ENCODE data around the gene ABCB10. TPM values are rescaled to one million over a fixed set of nuclear protein-coding genes. Genes with fewer than 3 reads are reported as not detected.
"Not testable (repeated sequence)": the region's sequence is repeated elsewhere in the genome, so short reads cannot be mapped to it uniquely, and the experiment has no call there.

The ABCB10 gene
- total RNA-seq, 1 experiment from 2014 or later = 95.8 TPM

DNA sequence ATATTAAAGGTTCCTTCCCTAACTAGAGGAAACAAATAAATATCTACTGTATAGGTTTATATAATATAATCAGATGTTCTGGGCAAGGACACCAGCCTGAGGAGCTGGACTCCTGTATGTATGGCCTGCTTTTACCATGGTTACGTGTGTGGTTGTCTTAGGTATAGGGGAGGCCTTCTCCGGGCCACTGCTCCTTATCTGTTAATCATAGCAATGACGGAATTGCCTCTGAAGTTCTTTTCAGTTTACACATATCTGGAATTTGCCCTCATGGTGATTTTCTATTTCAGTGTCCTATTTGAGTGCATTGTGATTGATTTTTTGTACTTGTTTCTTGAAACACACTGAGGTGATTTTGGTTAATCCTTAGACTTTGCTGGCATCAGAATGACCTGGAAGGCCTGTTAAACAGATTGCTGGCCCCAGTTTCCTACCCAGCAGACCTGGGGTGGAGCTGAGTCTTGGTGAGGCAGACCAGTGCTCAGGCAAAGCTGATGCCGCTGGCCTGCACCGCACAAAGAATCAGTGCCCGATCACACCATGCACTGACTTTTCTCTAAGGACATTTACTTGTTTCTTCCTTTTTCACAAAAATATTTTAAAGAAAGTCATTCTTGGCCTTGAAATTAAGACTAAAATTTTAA lies 18.5 kb downstream of the ABCB10 start:
- no peak for DNase-seq (ENCODE audit: extremely low read depth, low read depth)

GRCh38 chr1:229538945-229539344 lies 19.6 kb downstream of the ABCB10 start:
- no peak for DNase-seq (ENCODE audit: extremely low read depth, low read depth)

DNA sequence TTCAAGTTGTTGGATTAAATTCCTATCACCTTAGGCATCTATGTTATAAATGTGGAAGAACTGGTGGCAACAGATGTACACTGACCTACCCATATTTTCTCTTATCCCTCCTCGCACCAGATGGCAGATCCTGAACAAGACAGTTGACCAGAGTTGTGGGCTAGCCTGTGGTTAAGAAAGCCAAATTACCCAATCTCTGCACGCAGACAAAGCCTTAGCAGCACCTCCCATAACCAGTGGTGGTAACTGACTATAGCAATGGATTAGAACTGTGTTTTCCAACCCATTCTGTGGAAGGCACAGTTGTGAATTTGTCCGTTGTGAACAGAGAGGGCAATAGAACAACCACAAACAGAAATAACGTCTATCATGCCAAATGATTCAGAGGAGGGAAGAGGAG lies 20.6 kb downstream of the ABCB10 start:
- no peak for DNase-seq (ENCODE audit: extremely low read depth, low read depth)

DNA sequence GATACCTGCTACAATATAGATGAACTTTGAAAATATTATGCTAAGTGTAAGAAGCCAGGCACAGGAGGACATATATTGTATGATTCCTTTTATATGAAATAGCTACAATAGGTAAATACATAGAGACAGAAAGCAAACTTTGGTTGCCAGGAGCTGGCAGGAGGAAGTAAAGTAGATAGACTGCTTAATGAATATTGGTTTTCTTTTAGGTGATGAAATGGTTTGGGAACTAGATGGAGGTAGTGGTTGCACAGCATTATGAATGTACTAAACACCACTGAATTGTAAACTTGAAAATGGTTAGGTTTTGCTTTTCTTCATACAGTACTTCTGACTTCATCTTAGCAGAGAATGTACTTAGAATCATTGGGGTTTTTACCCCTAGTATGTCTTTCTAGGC lies 21.5 kb downstream of the ABCB10 start:
- DNase-seq (ENCODE audit: extremely low read depth, low read depth) = no peak

- no peak for DNase-seq (ENCODE audit: extremely low read depth, low read depth)
Measured at GRCh38 chr1:229535230-229535629, 23.3 kb downstream of the ABCB10 start.

DNA sequence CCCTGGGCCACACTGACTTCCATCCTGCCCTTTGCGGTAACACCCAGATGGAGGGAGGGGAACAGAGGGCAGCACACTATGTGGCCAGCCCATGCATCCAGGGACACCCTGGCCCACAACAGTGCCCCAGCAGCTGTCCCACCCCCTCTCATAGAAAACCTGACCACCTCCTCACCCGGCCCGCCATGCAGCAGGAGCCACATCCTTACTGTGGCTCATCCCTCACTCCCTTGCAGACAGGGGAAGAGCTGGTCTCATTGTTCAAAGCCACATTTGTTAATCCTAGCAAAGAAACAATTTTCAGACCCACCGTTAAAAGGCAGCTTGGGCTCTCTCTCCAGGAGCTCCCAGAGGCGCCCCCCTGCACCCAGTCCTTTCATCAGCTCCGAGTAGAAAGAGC lies 27.2 kb downstream of the ABCB10 start:
- no peak for DNase-seq (ENCODE audit: extremely low read depth, low read depth)

GRCh38 chr1:229529639-229530038 lies 28.9 kb downstream of the ABCB10 start:
- DNase-seq (ENCODE audit: extremely low read depth, low read depth) = no peak

- no peak for DNase-seq (ENCODE audit: extremely low read depth, low read depth)
Measured at GRCh38 chr1:229526695-229527094, 31.8 kb downstream of the ABCB10 start.

- no peak for DNase-seq (ENCODE audit: extremely low read depth, low read depth)
Measured at GRCh38 chr1:229523052-229523451, 35.5 kb downstream of the ABCB10 start.

DNA sequence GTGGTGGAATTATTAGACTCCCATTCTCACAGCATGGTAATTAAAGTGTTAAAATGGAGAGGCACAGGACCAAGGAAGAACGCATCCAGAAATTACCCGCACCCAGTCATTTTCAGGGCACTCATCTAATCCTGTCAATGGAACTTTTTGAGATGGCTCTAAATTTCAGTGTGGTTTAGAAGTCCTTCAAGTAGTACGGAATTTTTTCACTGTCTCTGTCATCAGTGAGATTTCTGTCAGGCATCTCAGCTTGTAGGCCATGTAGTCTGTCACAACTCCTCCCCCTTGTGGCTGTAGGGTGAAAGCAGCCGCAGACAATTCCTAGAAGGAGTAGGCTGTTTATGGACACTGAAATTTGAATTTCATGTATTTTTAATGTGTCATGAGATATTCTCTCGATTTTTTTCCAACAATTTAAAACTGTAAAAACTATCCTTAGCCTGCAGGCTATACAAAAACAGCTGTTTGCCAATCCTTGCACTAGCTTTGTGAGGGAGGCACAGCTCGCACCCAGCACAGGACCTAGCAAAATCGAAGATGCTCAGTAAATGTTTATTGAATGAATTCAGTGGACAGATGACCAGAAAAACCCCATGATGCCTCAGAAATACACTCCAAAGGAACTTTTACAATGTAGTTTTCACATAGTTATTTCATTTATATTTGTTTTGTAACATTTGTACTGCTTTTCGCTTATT lies 43.8 kb downstream of the ABCB10 start:
- DNase-seq (ENCODE audit: extremely low read depth, low read depth) = peak; percentile 80

- not testable (repeated sequence) for DNase-seq (ENCODE audit: extremely low read depth, low read depth)
Measured at GRCh38 chr1:229511625-229512024, 46.9 kb downstream of the ABCB10 start.

DNA sequence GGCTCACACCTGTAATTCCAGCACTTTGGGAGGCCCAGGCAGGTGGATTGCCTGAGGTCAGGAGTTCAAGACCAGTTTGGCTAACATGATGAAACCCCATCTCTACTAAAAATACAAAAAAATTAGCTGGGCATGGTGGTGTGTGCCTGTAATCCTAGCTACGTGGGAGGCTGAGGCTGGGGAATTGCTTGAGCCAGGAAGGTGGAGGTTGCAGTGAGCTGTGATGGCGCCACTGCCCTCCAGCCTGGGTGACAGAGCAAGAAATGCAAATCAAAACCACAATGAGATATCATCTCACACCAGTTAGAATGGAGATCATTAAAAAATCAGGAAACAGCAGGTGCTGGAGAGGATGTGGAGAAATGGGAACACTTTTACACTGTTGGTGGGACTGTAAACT lies 47.3 kb downstream of the ABCB10 start:
- DNase-seq (ENCODE audit: extremely low read depth, low read depth) = not testable (repeated sequence)

DNA sequence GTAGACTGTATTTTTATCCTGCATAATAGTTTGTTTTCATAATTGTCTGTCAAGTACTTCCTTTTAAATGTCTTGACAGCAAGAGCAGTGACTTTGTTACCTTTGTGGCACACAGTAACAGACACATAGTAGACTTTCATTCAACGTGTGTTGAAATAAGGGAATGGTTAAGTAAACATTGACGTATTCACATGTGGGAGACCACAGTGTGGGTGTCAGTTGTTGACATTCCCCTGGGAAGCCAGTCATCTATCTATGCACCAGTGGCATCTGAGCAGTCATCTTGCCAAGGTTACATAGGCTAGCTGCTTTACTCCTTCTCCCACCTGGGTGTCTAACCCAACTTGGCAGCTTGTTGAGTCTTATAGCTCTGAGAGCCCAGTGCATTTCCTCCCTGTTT lies 48.9 kb downstream of the ABCB10 start:
- no peak for DNase-seq (ENCODE audit: extremely low read depth, low read depth)

- no peak for DNase-seq (ENCODE audit: extremely low read depth, low read depth)
Measured at GRCh38 chr1:229508823-229509337, 49.6 kb downstream of the ABCB10 start.

GRCh38 chr1:229507951-229508822 lies 50.3 kb downstream of the ABCB10 start, which contains the start of gene NUP133:
TSS of gene NUP133 (minus strand) at chr1:229508341. CDS start at chr1:229508249, 92 bp downstream.
- DNase-seq (ENCODE audit: extremely low read depth, low read depth) = peak; percentile 99

GRCh38 chr1:229507502-229507901 lies 51.0 kb downstream of the ABCB10 start:
- DNase-seq (ENCODE audit: extremely low read depth, low read depth) = no peak

DNA sequence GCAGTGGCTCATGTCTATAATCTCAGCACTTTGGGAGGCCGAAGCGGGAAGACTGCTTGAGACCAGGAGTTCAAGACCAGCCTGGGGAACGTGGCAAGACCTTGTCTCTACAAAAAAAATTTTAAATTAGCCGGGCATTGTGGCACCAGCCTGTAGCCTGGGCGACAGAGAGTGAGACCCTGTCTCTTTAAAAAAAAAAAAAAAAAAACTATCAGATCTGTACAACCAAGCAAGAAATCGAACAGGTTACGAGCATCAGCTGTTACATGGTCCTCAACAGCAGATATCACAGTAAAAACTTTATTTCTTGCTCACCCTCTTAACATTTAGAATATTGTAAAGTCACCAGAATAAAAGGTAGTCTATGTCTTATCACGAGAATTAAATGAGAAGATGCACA lies 51.9 kb downstream of the ABCB10 start:
- DNase-seq (ENCODE audit: extremely low read depth, low read depth) = no peak

GRCh38 chr1:229495782-229496181 lies 62.7 kb downstream of the ABCB10 start:
- no peak for DNase-seq (ENCODE audit: extremely low read depth, low read depth)

GRCh38 chr1:229487181-229487580 lies 71.3 kb downstream of the ABCB10 start:
- DNase-seq (ENCODE audit: extremely low read depth, low read depth) = no peak

DNA sequence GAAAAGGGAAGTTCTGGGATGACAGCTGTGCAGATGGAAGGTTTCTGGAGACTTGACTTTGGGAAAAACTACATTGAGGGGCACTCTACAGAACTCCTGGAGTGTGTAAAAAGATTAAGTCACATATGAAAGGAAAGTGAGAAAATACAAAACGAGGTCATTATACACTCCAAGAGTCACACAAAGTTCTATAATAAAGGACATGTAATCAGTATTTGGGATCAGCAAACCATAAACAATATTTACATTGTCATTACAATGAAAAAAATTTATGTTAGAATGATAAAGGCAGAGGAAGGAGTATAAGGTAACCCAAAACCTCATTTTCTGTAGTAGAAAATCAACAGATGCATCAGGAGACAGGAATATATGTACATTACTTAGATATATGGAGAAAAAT lies 73.2 kb downstream of the ABCB10 start:
- DNase-seq (ENCODE audit: extremely low read depth, low read depth) = no peak

DNA sequence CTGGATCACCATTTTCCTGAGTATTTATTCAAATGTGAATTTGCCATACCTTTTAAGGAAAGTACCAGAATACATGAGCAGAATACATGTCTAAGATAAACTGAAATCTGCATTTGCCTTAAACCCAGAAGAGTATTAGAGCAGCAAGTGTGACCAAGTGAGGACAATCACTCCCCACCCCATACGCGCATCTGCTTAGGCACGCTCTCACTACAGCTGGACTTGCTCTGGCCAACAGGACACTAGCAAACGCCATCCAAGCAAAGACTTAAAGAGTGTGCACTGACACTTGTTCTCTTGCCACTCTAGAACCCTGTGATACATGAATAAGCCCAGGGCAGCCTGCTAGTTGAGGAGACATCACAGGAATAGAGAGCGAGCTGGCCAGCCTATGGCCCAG lies 76.0 kb downstream of the ABCB10 start:
- no peak for DNase-seq (ENCODE audit: extremely low read depth, low read depth)

All from NCI-H460 (cell line).